DMS53 treated with DMSO at 0.1 percent for 48 hours (cell line): ENCODE results near the gene IMMP2L.
A peak's percentile ranks its signal among the peaks of the same experiment; 100 is the strongest.

Experiments
- DNase-seq: peaks from one replicate; lab custom pipeline; 2025; ENCODE audit not compliant: unreplicated experiment; lab: John Stamatoyannopoulos, UW

IMMP2L gene

GRCh38 chr7:110889335-110889734 is 673.0 kb downstream of the IMMP2L start:
- DNase-seq: no peak

- no peak for DNase-seq
Observed at GRCh38 chr7:110888641-110889040, 673.7 kb downstream of the IMMP2L start.

- DNase-seq: no peak
Observed at GRCh38 chr7:110885474-110885873, 676.8 kb downstream of the IMMP2L start.

- no peak for DNase-seq
Observed at GRCh38 chr7:110881721-110882120, 680.6 kb downstream of the IMMP2L start.

GRCh38 chr7:110880971-110881370 is 681.3 kb downstream of the IMMP2L start:
- DNase-seq: no peak

- no peak for DNase-seq
Observed at GRCh38 chr7:110877016-110877415, 685.3 kb downstream of the IMMP2L start.

GRCh38 chr7:110875346-110875745 is 686.9 kb downstream of the IMMP2L start:
- DNase-seq: no peak

- no peak for DNase-seq
Observed at GRCh38 chr7:110871856-110872255, 690.4 kb downstream of the IMMP2L start.

- DNase-seq: no peak
Observed at GRCh38 chr7:110870926-110871325, 691.4 kb downstream of the IMMP2L start.

GRCh38 chr7:110868458-110868857 is 693.8 kb downstream of the IMMP2L start:
- no peak for DNase-seq

- DNase-seq: no peak
Observed at GRCh38 chr7:110867771-110868170, 694.5 kb downstream of the IMMP2L start.

GRCh38 chr7:110863258-110863657 is 699.0 kb downstream of the IMMP2L start:
- DNase-seq: no peak

GRCh38 chr7:110861163-110861562 is 701.1 kb downstream of the IMMP2L start:
- DNase-seq: no peak

GRCh38 chr7:110857106-110857505 is 705.2 kb downstream of the IMMP2L start:
- no peak for DNase-seq

- peak; percentile 27 for DNase-seq
Observed at GRCh38 chr7:110856704-110857103, 705.6 kb downstream of the IMMP2L start.

GRCh38 chr7:110854651-110855050 is 707.6 kb downstream of the IMMP2L start:
- no peak for DNase-seq

GRCh38 chr7:110854166-110854565 is 708.1 kb downstream of the IMMP2L start:
- no peak for DNase-seq

GRCh38 chr7:110853263-110853662 is 709.0 kb downstream of the IMMP2L start:
- DNase-seq: no peak

GRCh38 chr7:110852156-110852940 is 709.9 kb downstream of the IMMP2L start:
- DNase-seq: no peak

- DNase-seq: no peak
Observed at GRCh38 chr7:110850224-110850623, 712.1 kb downstream of the IMMP2L start.

- no peak for DNase-seq
Observed at GRCh38 chr7:110842796-110843195, 719.5 kb downstream of the IMMP2L start.

GRCh38 chr7:110841840-110842545 is 720.3 kb downstream of the IMMP2L start:
- no peak for DNase-seq
